ENCODE data around the gene ARMH4. TPM values are rescaled to one million over a fixed set of nuclear protein-coding genes. Genes with fewer than 3 reads are reported as not detected.

The ARMH4 gene
- total and polyA plus RNA-seq, 10 donors = 0.02 to 3.7 (median 1.2) TPM

DNA sequence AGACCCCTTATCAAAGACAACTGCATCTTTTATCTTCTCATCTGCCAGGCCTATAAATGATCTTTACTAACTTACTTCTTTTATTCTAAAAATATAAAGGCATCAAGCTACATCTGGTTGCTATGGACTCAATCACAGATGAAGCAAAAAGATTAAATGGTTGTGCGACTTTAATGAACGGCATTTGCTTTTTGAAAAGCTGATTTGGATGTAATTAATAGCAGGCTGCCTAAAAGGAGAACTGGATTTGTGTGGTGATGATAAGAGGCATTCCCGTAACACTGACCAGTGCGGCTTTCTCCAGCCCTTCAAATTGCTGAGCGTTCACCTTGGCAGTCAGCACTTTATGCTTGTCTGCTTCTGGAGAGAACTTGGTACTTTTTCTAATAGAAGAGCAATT is 103.8 kb downstream of the ARMH4 start:
- Histone ChIP-seq H3K27ac (no peak overlapping the region), H3K27me3 (replicated peaks in 1 of 7) (no peaks in the 10 kb centered on the region), H3K4me3 (no peak overlapping the region), H3K9me3 (peaks cover 0 to 8% (median 0%) of the 10 kb centered on the region in 8 donors), H3K4me1 (no peaks in the 10 kb centered on the region), H3K36me3 (no peaks in the 10 kb centered on the region)
- TF ChIP-seq POLR2AphosphoS5 (IDR thresholded peaks at IDR 0.05) (no peak), POLR2A (IDR thresholded peaks at IDR 0.05) (no peak)
- TF ChIP-seq, protein P1, sequence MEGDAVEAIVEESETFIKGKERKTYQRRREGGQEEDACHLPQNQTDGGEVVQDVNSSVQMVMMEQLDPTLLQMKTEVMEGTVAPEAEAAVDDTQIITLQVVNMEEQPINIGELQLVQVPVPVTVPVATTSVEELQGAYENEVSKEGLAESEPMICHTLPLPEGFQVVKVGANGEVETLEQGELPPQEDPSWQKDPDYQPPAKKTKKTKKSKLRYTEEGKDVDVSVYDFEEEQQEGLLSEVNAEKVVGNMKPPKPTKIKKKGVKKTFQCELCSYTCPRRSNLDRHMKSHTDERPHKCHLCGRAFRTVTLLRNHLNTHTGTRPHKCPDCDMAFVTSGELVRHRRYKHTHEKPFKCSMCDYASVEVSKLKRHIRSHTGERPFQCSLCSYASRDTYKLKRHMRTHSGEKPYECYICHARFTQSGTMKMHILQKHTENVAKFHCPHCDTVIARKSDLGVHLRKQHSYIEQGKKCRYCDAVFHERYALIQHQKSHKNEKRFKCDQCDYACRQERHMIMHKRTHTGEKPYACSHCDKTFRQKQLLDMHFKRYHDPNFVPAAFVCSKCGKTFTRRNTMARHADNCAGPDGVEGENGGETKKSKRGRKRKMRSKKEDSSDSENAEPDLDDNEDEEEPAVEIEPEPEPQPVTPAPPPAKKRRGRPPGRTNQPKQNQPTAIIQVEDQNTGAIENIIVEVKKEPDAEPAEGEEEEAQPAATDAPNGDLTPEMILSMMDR (IDR thresholded peaks at IDR 0.05 in 8 of 11, conservative IDR thresholded peaks at IDR 0.05 in 3 of 11) = no peak
- intact Hi-C loops (cut with DNase I; ENCODE audit: low total_unique reads) = no loop called here
- DNase-seq = no peak
- WGBS, 5 donors = 54 to 58% (median 58%) methylated on average over 5 of the region's 5 CpGs

DNA sequence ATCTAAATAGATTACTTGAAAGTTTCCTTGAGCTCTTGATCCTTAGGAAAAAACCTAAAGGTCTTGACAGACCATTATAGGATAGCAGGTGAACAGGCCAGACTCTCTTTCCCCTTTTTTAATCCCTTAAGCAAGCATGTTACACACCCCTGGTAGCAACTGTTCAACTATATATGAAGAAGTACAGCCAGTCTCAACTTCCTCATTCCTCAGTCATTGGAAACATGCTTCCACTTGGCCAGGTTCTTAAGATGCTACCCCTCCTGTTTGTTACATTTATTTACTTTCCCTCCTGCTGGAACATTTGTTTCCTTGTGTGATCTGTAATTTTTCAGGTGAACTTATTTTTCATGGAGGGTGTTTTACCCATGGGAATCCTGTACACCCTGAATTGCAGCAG is 124.1 kb downstream of the ARMH4 start:
- H3K9me3 ChIP-seq = no peaks in the 10 kb centered on the region
- H3K27ac ChIP-seq = no peak overlapping the region
- H3K27me3 ChIP-seq (replicated peaks in 1 of 7) = no peaks in the 10 kb centered on the region
- no peak for TF ChIP-seq POLR2AphosphoS5 (IDR thresholded peaks at IDR 0.05)
- no peak for TF ChIP-seq POLR2A (IDR thresholded peaks at IDR 0.05)
- TF ChIP-seq, protein P1 (IDR thresholded peaks at IDR 0.05 in 8 of 11, conservative IDR thresholded peaks at IDR 0.05 in 3 of 11) = no peak
- no peak for DNase-seq
- no peaks in the 10 kb centered on the region for H3K36me3 ChIP-seq
- no peak overlapping the region for H3K4me3 ChIP-seq
- intact Hi-C loops (cut with DNase I; ENCODE audit: low total_unique reads) = no loop called here
- H3K4me1 ChIP-seq = no peaks in the 10 kb centered on the region

DNA sequence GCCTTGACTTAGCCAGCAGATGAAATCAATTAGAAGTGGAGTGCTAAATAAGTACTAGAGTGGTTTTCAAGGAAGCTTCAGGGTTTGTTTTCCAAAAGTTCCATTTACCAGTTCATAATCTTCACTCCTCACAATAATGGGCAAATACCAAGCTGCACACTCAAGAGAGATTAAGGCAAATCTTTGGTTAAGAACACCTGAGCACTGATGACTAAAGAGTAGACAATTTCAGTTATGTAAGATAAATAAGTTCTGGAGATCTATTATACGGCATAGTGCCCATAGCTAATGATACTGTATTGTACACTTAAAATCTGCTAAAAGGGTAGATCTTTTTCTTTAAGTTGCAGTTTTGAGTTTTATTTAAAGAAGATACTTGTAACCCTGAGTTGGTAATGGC is 125.0 kb downstream of the ARMH4 start:
- WGBS, 5 donors = 94 to 98% (median 96%) methylated on average over 1 of the region's 1 CpG
- no peak for DNase-seq
- H3K4me1 ChIP-seq = no peaks in the 10 kb centered on the region
- no peaks in the 10 kb centered on the region for H3K9me3 ChIP-seq
- no peak overlapping the region for H3K4me3 ChIP-seq
- H3K36me3 ChIP-seq = no peaks in the 10 kb centered on the region
- H3K27me3 ChIP-seq (replicated peaks in 1 of 7) = no peaks in the 10 kb centered on the region
- TF ChIP-seq, protein P1 (IDR thresholded peaks at IDR 0.05 in 8 of 11, conservative IDR thresholded peaks at IDR 0.05 in 3 of 11) = no peak
- no peak for TF ChIP-seq POLR2AphosphoS5 (IDR thresholded peaks at IDR 0.05)
- no peak for TF ChIP-seq POLR2A (IDR thresholded peaks at IDR 0.05)
- intact Hi-C loops (cut with DNase I; ENCODE audit: low total_unique reads) = no loop called here
- H3K27ac ChIP-seq = no peak overlapping the region

DNA sequence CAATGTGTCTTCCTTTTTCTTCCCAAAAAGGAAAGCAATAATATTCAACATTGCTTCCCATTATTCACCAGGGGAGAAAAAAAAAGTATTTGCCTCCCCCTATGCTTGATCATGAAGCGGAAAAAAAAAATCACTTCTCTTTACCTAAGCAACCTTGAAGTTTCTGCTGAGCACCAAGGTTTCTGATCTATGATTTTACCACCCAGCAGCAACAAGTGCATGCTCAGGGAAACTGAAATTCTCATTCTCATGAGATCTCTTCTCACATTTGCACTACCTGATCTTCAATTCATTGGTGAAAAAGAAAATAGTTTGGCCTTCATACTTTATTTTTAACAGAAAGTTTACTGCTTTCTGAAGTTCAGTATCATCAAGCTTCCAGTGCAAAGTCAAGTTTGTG is 125.8 kb downstream of the ARMH4 start:
- Histone ChIP-seq H3K4me1 (no peaks in the 10 kb centered on the region), H3K27me3 (replicated peaks in 1 of 7) (no peaks in the 10 kb centered on the region), H3K4me3 (no peak overlapping the region), H3K9me3 (no peaks in the 10 kb centered on the region), H3K36me3 (no peaks in the 10 kb centered on the region), H3K27ac (no peak overlapping the region)
- 86 to 91% (median 87%) methylated on average over 1 of the region's 1 CpG for WGBS, 5 donors
- intact Hi-C loops (cut with DNase I; ENCODE audit: low total_unique reads) = no loop called here
- TF ChIP-seq, protein P1 (IDR thresholded peaks at IDR 0.05 in 8 of 11, conservative IDR thresholded peaks at IDR 0.05 in 3 of 11) = no peak
- TF ChIP-seq POLR2AphosphoS5 (IDR thresholded peaks at IDR 0.05) (no peak), POLR2A (IDR thresholded peaks at IDR 0.05) (no peak)
- DNase-seq = no peak

Measured in spleen (tissue), 11 donors.